ENCODE results near the gene SMYD3. TPM values are rescaled to one million over a fixed set of nuclear protein-coding genes. Genes with fewer than 3 reads are reported as not detected.

SMYD3 gene
- total and polyA plus RNA-seq, 2 of the 13 experiments (the other 11 are each of a cell fraction or from before 2014, with no cell fraction given) = 27.7 to 35.8 TPM

DNA sequence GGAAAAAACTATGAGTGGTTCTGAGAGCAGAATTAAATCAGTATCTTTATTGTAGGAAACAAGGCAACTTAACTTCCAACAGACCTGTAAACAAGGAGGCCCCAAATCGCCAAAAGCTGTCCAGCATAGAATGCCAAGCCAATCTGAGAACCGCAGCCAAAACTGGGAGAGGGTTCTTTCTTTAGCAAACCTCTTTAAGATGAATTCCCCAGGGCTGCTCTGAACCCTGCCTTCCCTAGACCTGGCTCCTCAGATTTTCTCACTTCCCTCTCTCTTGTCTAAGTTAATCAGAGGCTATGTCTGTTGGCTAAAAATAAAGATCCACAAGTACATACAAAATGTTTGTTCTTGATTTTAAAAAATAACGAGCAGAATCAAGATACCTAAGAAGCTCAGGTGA, 141.4 kb downstream of the SMYD3 start (continued):
- TF ChIP-seq FOXP1 (IDR thresholded peaks at IDR 0.05) (no peak), FOXP1 (CRISPR knock-in tag; IDR thresholded peaks at IDR 0.05) (no peak), ATF7 (IDR thresholded peaks at IDR 0.05) (no peak), ATF7 (CRISPR knock-in tag; IDR thresholded peaks at IDR 0.05) (no peak), KAT8 (CRISPR knock-in tag; IDR thresholded peaks at IDR 0.05) (no peak)

DNA sequence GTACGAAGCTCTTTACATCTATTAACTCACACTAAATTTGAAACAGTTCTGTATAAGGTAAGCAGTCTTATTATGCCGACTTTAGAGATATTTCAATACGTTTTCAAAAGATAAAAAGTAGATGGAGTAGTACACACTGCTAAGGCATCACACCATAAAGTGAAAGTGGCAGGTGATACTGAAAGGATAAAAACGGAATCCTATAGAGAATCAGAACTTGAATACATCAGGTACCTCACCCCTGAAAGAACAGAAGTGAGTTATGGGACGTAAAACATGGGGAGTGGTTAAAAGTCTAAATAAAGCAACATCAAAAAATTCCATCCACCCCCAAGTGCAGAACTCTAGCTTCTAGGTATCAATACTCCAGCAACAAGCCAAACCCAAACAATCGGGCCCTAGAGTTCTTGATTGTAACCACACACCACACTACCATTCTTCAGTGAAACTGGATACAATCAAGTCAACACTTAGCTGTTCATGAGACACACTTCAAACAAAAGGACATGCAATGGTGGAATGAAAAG, 142.6 kb downstream of the SMYD3 start:
- ChIA-PET CTCF (ENCODE audit: low intra/inter-chr PET ratio, low total read pairs) (no interaction called here), POLR2A (no interaction called here)
- no peaks in the 10 kb centered on the region for H3K79me2 ChIP-seq (ENCODE audit: insufficient read depth, low read length)
- FAIRE-seq = no peak
- no peaks in the 10 kb centered on the region for H3K9me3 ChIP-seq (ENCODE audit: low read length)
- H4K20me1 ChIP-seq (ENCODE audit: insufficient read depth, low read length) = no peaks in the 10 kb centered on the region
- H3K4me3 ChIP-seq (replicated peaks in 1 of 3; ENCODE audit: insufficient read depth in 1 of 3, low read depth in 2 of 3, low read length in 3 of 3) = no peak overlapping the region
- H3K4me1 ChIP-seq (ENCODE audit: insufficient read depth, low read length) = no peaks in the 10 kb centered on the region
- intact Hi-C loops (cut with micrococcal nuclease; ENCODE audit: unreplicated experiment) (no loop called here), in situ Hi-C loops (cut with HindIII; ENCODE audit: extremely low pct_ligation_motif_present, low pct_unique_long_range_greater_than_20kb) (no loop called here)
- no TSS peak for BruUV-seq (replicated peaks)
- no peaks in the 10 kb centered on the region for H3K27me3 ChIP-seq (ENCODE audit: control insufficient read depth in 1 of 2, insufficient read depth in 2 of 2, low read length in 2 of 2)
- DNase-seq (ENCODE audit: low spot score) = no peak
- no peak overlapping the region for H3K4me2 ChIP-seq (ENCODE audit: low read depth, low read length)
- no peak overlapping the region for H3K9ac ChIP-seq (ENCODE audit: insufficient read depth, low read depth, low read length)
- H3K27ac ChIP-seq (ENCODE audit: extremely low read length, insufficient read depth, low read length) = no peak overlapping the region
- no peak for ATAC-seq
- no peak overlapping the region for H2AFZ ChIP-seq (ENCODE audit: low read length)
- 96% methylated on average over 6 of the region's 6 CpGs for WGBS (ENCODE audit: low lambda C conversion rate)
- no peaks in the 10 kb centered on the region for H3K36me3 ChIP-seq (replicated peaks in 1 of 2; ENCODE audit: control insufficient read depth in 1 of 2, insufficient read depth in 2 of 2, low read length in 2 of 2)
- TF ChIP-seq CBX2 (IDR thresholded peaks at IDR 0.05; ENCODE audit: low read depth, low read length) (no peak), CBX2 (CRISPR knock-in tag; IDR thresholded peaks at IDR 0.05; ENCODE audit: low read depth) (no peak), HDAC2 (CRISPR knock-in tag; IDR thresholded peaks at IDR 0.05) (no peak), ZNF33B (CRISPR knock-in tag; IDR thresholded peaks at IDR 0.05) (no peak)
- TF ChIP-seq, protein P1, sequence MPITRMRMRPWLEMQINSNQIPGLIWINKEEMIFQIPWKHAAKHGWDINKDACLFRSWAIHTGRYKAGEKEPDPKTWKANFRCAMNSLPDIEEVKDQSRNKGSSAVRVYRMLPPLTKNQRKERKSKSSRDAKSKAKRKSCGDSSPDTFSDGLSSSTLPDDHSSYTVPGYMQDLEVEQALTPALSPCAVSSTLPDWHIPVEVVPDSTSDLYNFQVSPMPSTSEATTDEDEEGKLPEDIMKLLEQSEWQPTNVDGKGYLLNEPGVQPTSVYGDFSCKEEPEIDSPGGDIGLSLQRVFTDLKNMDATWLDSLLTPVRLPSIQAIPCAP (CRISPR knock-in tag; IDR thresholded peaks at IDR 0.05; ENCODE audit: low read depth) = no peak
- TF ChIP-seq, protein P2, sequence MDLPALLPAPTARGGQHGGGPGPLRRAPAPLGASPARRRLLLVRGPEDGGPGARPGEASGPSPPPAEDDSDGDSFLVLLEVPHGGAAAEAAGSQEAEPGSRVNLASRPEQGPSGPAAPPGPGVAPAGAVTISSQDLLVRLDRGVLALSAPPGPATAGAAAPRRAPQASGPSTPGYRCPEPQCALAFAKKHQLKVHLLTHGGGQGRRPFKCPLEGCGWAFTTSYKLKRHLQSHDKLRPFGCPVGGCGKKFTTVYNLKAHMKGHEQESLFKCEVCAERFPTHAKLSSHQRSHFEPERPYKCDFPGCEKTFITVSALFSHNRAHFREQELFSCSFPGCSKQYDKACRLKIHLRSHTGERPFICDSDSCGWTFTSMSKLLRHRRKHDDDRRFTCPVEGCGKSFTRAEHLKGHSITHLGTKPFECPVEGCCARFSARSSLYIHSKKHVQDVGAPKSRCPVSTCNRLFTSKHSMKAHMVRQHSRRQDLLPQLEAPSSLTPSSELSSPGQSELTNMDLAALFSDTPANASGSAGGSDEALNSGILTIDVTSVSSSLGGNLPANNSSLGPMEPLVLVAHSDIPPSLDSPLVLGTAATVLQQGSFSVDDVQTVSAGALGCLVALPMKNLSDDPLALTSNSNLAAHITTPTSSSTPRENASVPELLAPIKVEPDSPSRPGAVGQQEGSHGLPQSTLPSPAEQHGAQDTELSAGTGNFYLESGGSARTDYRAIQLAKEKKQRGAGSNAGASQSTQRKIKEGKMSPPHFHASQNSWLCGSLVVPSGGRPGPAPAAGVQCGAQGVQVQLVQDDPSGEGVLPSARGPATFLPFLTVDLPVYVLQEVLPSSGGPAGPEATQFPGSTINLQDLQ (CRISPR knock-in tag; IDR thresholded peaks at IDR 0.05) = no peak
- TF ChIP-seq, protein P3, sequence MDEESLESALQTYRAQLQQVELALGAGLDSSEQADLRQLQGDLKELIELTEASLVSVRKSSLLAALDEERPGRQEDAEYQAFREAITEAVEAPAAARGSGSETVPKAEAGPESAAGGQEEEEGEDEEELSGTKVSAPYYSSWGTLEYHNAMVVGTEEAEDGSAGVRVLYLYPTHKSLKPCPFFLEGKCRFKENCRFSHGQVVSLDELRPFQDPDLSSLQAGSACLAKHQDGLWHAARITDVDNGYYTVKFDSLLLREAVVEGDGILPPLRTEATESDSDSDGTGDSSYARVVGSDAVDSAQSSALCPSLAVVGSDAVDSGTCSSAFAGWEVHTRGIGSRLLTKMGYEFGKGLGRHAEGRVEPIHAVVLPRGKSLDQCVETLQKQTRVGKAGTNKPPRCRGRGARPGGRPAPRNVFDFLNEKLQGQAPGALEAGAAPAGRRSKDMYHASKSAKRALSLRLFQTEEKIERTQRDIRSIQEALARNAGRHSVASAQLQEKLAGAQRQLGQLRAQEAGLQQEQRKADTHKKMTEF (CRISPR knock-in tag; IDR thresholded peaks at IDR 0.05) = no peak
- TF ChIP-seq, protein P4, sequence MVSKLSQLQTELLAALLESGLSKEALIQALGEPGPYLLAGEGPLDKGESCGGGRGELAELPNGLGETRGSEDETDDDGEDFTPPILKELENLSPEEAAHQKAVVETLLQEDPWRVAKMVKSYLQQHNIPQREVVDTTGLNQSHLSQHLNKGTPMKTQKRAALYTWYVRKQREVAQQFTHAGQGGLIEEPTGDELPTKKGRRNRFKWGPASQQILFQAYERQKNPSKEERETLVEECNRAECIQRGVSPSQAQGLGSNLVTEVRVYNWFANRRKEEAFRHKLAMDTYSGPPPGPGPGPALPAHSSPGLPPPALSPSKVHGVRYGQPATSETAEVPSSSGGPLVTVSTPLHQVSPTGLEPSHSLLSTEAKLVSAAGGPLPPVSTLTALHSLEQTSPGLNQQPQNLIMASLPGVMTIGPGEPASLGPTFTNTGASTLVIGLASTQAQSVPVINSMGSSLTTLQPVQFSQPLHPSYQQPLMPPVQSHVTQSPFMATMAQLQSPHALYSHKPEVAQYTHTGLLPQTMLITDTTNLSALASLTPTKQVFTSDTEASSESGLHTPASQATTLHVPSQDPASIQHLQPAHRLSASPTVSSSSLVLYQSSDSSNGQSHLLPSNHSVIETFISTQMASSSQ (IDR thresholded peaks at IDR 0.05; ENCODE audit: low read depth) = no peak
- TF ChIP-seq, protein P4 (CRISPR knock-in tag; IDR thresholded peaks at IDR 0.05; ENCODE audit: borderline replicate concordance) = no peak
